ENCODE measurements around the gene SDR42E2. TPM values are rescaled to one million over a fixed set of nuclear protein-coding genes. Genes with fewer than 3 reads are reported as not detected.
"Not testable (repeated sequence)": the region's sequence is repeated elsewhere in the genome, so short reads cannot be mapped to it uniquely, and the experiment has no call there.

SDR42E2 gene
- total RNA-seq, 1 donor: not detected

DNA sequence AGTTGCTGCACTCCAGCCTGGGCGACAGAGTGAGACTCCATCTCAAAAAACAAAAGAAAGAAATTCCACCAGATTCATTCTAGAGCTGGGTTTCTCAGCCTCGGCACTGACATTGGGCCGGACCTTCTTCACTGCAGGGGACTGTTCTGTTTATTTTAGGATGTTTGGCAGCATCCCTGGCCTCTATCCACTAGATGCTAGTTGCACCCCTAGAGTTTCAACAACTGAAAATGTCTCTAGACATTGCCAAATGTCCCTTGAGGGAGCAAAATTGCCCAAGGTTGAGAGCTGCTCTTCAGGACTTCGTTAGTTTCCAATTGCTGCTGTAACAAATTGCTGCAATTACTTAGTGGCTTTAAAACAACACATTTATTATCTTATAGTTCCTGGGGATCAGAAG, 50.9 kb downstream of the SDR42E2 start:
- DNase-seq (ENCODE audit: low read depth): no peak
- TF ChIP-seq, protein P1, sequence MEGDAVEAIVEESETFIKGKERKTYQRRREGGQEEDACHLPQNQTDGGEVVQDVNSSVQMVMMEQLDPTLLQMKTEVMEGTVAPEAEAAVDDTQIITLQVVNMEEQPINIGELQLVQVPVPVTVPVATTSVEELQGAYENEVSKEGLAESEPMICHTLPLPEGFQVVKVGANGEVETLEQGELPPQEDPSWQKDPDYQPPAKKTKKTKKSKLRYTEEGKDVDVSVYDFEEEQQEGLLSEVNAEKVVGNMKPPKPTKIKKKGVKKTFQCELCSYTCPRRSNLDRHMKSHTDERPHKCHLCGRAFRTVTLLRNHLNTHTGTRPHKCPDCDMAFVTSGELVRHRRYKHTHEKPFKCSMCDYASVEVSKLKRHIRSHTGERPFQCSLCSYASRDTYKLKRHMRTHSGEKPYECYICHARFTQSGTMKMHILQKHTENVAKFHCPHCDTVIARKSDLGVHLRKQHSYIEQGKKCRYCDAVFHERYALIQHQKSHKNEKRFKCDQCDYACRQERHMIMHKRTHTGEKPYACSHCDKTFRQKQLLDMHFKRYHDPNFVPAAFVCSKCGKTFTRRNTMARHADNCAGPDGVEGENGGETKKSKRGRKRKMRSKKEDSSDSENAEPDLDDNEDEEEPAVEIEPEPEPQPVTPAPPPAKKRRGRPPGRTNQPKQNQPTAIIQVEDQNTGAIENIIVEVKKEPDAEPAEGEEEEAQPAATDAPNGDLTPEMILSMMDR (IDR thresholded peaks at IDR 0.05; ENCODE audit: insufficient read depth, low read length): no peak
- H3K4me3 ChIP-seq (ENCODE audit: low read depth, low read length): no peak overlapping the region

DNA sequence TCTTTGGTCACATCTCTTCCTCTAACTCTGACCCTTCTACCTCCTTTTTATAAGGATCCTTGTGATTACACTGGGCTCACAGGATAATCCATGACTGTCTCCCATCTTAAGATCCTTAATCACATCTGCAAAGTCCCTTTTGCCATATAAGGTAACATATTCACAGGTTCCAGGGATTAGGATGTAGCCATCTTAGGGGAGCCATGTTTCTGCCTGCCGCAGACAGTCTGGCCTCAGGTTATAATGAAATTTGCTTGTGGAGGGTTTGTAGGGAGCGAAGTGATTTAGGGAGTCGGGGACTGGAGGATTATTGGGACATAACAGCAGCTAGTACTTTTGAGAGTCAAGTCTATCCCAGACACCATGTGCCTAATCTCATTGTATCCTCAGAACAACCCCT, 51.5 kb downstream of the SDR42E2 start:
- TF ChIP-seq, protein P1 (IDR thresholded peaks at IDR 0.05; ENCODE audit: insufficient read depth, low read length): no peak
- DNase-seq (ENCODE audit: low read depth): no peak
- H3K4me3 ChIP-seq (ENCODE audit: low read depth, low read length): no peak overlapping the region

DNA sequence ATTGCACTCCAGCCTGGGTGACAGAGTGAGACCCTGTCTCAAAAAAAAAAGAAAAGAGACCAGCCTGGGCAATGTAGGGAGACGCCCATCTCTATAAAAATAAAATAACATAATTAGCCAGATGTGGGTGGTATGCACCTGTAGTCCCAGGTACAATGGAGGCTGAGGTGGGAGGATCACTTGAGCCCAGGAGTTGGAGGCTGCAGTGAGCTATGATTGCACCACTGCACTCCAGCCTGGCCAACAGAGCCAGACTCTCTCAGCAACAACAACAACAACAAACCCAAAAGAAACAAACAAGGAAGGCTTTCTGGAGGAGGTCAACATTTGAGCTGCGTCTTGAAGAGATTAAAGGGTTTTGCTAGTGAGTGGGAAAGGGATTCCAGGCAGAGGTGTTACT, 52.1 kb downstream of the SDR42E2 start:
- H3K4me3 ChIP-seq (ENCODE audit: low read depth, low read length): no peak overlapping the region
- no peak for DNase-seq (ENCODE audit: low read depth)
- TF ChIP-seq, protein P1 (IDR thresholded peaks at IDR 0.05; ENCODE audit: insufficient read depth, low read length): no peak

DNA sequence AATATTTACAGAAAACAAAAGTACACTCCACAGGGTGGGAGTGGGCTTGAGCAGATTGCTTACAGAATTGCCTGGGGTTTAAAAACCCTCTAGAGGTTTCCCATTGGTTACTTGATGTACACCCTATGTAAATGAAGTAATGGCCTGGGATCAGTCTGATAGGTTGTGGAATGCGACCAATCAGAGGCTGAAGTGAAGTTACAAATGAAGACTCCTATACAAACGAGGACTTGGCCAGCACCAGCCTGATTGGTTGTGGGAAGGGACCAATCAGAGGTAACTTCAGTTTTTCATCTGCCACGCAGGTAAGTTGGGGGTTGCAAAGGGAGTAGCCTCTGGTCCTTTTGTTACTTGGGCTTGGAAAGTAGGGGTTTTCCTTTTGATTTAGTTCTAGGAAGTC, 52.6 kb downstream of the SDR42E2 start:
- H3K4me3 ChIP-seq (ENCODE audit: low read depth, low read length): no peak overlapping the region
- DNase-seq (ENCODE audit: low read depth): no peak
- TF ChIP-seq, protein P1 (IDR thresholded peaks at IDR 0.05; ENCODE audit: insufficient read depth, low read length): no peak

DNA sequence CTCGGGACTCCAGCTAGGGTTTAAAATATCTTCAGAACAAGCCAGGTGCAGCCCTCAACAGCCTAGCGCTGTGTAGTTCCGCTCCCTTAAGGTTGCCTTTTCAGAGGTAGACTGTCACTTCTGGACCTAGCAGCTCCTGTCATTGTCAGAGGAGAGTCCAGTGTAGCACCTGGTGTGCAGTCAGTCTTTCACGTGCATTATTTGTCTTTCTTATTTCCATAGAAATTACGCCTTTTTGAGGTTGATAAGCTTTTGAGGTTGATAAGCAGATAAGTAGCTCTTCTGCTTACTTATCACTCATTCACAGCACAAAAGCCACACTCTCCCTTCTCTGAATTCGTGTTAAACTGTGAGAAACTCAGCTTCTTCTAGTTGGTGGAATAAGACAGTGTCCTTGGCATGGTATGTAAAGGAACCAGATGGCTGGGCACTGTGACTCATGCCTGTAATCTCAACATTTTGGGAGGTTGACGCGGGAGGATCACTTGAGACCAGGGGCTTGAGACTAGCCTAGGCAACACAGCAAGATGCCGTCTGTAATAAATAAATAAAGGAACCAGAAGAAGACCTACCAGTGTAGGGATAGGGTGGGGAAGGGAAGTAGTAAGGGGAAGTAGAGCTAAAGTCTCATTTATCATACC, 54.0 kb downstream of the SDR42E2 start:
- H3K4me3 ChIP-seq (ENCODE audit: low read depth, low read length): no peak overlapping the region
- TF ChIP-seq, protein P1 (IDR thresholded peaks at IDR 0.05; ENCODE audit: insufficient read depth, low read length): no peak
- peak; percentile 52 for DNase-seq (ENCODE audit: low read depth)

DNA sequence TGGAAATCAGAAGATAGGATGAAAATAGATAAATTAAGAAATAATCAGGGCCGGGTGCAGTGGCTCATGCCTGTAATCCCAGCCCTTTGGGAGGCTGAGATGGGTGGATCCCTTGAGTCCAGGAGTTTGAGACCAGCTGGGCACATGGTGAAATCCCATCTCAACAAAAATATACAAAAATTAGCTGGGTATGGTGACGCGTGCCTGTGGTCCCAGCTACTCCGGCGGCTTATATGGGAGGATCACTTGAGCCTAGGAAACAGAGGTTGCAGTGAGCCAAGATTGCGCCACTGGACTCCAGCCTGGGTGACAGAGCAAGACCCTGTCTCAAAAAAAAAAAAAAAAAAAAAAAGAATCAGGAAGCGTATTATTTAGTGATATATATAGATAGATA, 54.5 kb downstream of the SDR42E2 start:
- H3K4me3 ChIP-seq (ENCODE audit: low read depth, low read length); DNase-seq (ENCODE audit: low read depth): not testable (repeated sequence)

DNA sequence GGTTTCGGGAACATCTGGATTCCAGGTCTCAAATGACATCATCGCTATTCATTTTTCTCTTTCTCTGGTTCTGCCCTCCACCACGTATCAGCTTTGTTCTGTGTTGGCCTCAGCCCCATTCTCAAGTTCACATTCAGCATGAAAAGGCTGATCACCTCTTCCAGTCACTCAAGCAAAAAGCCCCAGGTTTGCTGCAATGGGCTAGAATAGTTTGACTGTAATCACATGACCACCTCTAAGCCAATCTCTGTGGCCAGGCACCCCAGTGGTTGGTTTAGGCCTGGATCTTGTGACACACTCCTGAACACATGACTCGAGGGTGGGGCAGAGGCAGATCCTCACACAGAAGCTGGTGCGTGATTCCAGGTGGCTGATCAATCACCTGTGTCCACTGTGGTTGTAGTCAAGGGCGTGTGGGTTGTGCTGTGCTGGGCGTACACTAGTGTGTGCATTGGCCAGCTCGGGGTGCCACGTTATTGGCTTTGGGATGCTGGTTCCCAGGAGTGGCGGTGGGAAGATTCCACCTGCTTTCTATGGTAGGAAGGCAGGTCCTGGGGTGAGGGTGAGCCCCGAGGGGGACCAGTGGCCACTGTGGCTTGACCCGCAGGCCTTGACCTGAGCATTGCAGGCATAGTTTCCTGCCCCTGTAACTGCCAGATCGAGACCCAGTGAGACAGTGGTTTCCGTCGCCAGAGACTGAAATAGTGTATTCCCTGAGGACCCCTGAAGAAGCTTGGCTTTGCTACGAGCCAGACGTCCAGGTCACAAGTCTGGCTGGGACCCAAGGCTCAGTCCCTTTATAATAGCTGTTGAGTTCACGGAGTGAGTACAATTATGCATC, 55.8 kb downstream of the SDR42E2 start:
- TF ChIP-seq, protein P1 (IDR thresholded peaks at IDR 0.05; ENCODE audit: insufficient read depth, low read length): no peak
- no peak for DNase-seq (ENCODE audit: low read depth)
- H3K4me3 ChIP-seq (ENCODE audit: low read depth, low read length): no peak overlapping the region

Measured in fibroblast of the aortic adventitia (primary cell).